HEK293 (cell line): ENCODE results near the gene ZNRF1.

Source experiments
- HOXC10 ChIP-seq: sonication (generic); formaldehyde crosslinking; IDR thresholded peaks from 2 replicates; pipeline ENCODE4 v1.8.1; 2023; ENCODE audit warnings: mild to moderate bottlenecking, missing genetic modification reagents
- OVOL3 ChIP-seq: fragments of 450-650 bp; formaldehyde crosslinking; IDR thresholded peaks from 2 replicates; pipeline ENCODE4 v1.5.1; 2016; ENCODE audit warnings: missing biosample characterization, missing genetic modification characterization
- SP2 ChIP-seq: fragments of 450-650 bp; formaldehyde crosslinking; IDR thresholded peaks from 2 replicates; pipeline ENCODE4 v1.5.1; 2016; ENCODE audit warnings: missing biosample characterization, missing genetic modification characterization
- TCF7L2 ChIP-seq: IDR thresholded peaks from 2 replicates; pipeline ENCODE4 v1.6.1; 2011; ENCODE audit warnings: low read depth, mild to moderate bottlenecking, inconsistent platforms, low read length, moderate library complexity, borderline replicate concordance
- TRIM28 ChIP-seq: IDR thresholded peaks from 2 replicates; pipeline ENCODE4 v1.6.1; 2011; ENCODE audit warnings: low read length, control low read depth, borderline replicate concordance
- ZFP69B ChIP-seq: fragments of 450-650 bp; formaldehyde crosslinking; IDR thresholded peaks from 2 replicates; pipeline ENCODE4 v1.5.1; 2016; ENCODE audit warnings: missing biosample characterization, missing genetic modification characterization
- ZNF10 ChIP-seq: fragments of 450-650 bp; formaldehyde crosslinking; IDR thresholded peaks from 2 replicates; pipeline ENCODE4 v1.5.1; 2017; ENCODE audit warnings: missing biosample characterization, missing genetic modification characterization
- ZNF114 ChIP-seq: fragments of 450-650 bp; formaldehyde crosslinking; IDR thresholded peaks from 2 replicates; pipeline ENCODE4 v1.5.0; 2017; ENCODE audit warnings: missing biosample characterization, missing genetic modification characterization
- ZNF132 ChIP-seq: fragments of 450-650 bp; formaldehyde crosslinking; IDR thresholded peaks from 2 replicates; pipeline ENCODE4 v1.5.1; 2017; ENCODE audit warnings: missing biosample characterization, missing genetic modification characterization, borderline replicate concordance
- ZNF133 ChIP-seq: fragments of 450-650 bp; formaldehyde crosslinking; IDR thresholded peaks from 2 replicates; pipeline ENCODE4 v1.5.1; 2016; ENCODE audit warnings: missing biosample characterization, missing genetic modification characterization
- ZNF138 ChIP-seq: fragments of 450-650 bp; formaldehyde crosslinking; IDR thresholded peaks from 2 replicates; pipeline ENCODE4 v1.5.1; 2016; ENCODE audit warnings: missing biosample characterization, missing genetic modification characterization, borderline replicate concordance
- ZNF155 ChIP-seq: fragments of 450-650 bp; formaldehyde crosslinking; IDR thresholded peaks from 2 replicates; pipeline ENCODE4 v1.5.1; 2016; ENCODE audit warnings: missing biosample characterization, missing genetic modification characterization
- ZNF2 ChIP-seq: fragments of 450-650 bp; formaldehyde crosslinking; IDR thresholded peaks from 2 replicates; pipeline ENCODE4 v1.5.1; 2016; ENCODE audit warnings: missing biosample characterization, missing genetic modification characterization
- ZNF221 ChIP-seq: fragments of 450-650 bp; formaldehyde crosslinking; IDR thresholded peaks from 2 replicates; pipeline ENCODE4 v1.5.1; 2017; ENCODE audit warnings: missing biosample characterization, missing genetic modification characterization, borderline replicate concordance
- ZNF514 ChIP-seq: fragments of 450-650 bp; formaldehyde crosslinking; IDR thresholded peaks from 2 replicates; pipeline ENCODE4 v1.5.1; 2016; ENCODE audit warnings: missing biosample characterization, missing genetic modification characterization
- ZNF521 ChIP-seq: fragments of 450-650 bp; formaldehyde crosslinking; IDR thresholded peaks from 2 replicates; pipeline ENCODE4 v1.5.1; 2017; ENCODE audit warnings: missing biosample characterization, mild to moderate bottlenecking, missing genetic modification characterization
- ZNF654 ChIP-seq: fragments of 450-650 bp; formaldehyde crosslinking; IDR thresholded peaks from 2 replicates; pipeline ENCODE4 v1.5.1; 2016; ENCODE audit warnings: low read depth, missing biosample characterization, missing genetic modification characterization
- ZNF747 ChIP-seq: fragments of 450-650 bp; formaldehyde crosslinking; IDR thresholded peaks from 2 replicates; pipeline ENCODE4 v1.5.1; 2016; ENCODE audit warnings: missing biosample characterization, missing genetic modification characterization
- ZNF830 ChIP-seq: fragments of 450-650 bp; IDR thresholded peaks from 2 replicates; pipeline ENCODE4 v1.5.0; 2018; ENCODE audit warnings: missing biosample characterization, missing genetic modification characterization, low read depth, mild to moderate bottlenecking, moderate library complexity
- ZXDB ChIP-seq: fragments of 450-650 bp; formaldehyde crosslinking; IDR thresholded peaks from 2 replicates; pipeline ENCODE4 v1.5.1; 2016; ENCODE audit warnings: missing biosample characterization, missing genetic modification characterization
- TF ChIP-seq, protein P1 (sequence below): fragments of 450-650 bp; formaldehyde crosslinking; IDR thresholded peaks from 2 replicates; pipeline ENCODE4 v1.5.1; 2016; ENCODE audit warnings: missing biosample characterization, missing genetic modification characterization
- TF ChIP-seq, protein P2 (sequence below): fragments of 450-650 bp; formaldehyde crosslinking; IDR thresholded peaks from 2 replicates; pipeline ENCODE4 v1.5.1; 2016; ENCODE audit warnings: missing biosample characterization, missing genetic modification characterization
- TF ChIP-seq, protein P3 (sequence below): fragments of 450-650 bp; formaldehyde crosslinking; IDR thresholded peaks from 2 replicates; pipeline ENCODE4 v1.5.1; 2017; ENCODE audit warnings: missing biosample characterization, missing genetic modification characterization
- TF ChIP-seq, protein P4 (sequence below): fragments of 450-650 bp; formaldehyde crosslinking; IDR thresholded peaks from 2 replicates; pipeline ENCODE4 v1.5.1; 2016; ENCODE audit warnings: missing biosample characterization, missing genetic modification characterization, low read depth
- TF ChIP-seq, protein P5 (sequence below): fragments of 450-650 bp; formaldehyde crosslinking; IDR thresholded peaks from 2 replicates; pipeline ENCODE4 v1.5.1; 2017; ENCODE audit warnings: missing biosample characterization, mild to moderate bottlenecking, missing genetic modification characterization, moderate library complexity

The ZNRF1 gene

DNA sequence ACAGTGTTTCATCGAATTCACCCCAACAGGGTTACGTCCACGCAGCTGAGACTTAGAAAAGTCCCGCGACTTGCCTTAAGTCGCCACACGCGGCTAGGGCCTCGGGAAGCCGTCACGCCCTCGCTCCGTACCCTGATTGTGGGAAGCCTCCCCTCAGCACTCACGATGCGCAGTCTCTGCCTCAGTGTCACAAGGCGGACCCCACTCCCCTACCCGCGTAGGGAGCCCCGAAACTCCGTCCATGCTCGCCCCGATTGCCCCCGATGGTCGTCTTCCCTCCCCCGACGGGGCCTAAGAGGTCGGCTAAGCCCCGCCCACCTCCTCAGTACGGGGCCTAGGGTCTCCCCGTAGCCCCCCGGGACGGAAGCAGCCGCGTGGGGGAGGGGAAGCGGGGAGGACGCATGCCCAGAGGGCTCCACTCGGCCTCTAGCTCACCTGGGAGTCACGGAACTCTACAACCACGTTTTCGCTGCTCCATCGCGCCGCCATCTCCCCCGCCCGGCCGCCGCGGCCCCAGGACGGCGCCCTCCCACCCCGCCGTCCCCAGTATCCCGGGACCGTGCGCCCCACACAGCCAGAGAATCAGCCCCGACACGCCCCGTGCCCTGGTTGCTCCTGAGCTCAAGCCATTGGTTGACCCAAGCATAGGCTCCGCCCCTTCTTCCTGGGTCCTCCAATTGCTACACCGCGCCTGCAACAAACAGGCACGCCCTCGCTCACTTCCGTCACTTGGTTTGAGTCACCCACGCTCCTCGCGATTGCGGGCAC is 14.1 kb upstream of the ZNRF1 start, which contains the start of gene WDR59 (continued):
- no peak for TF ChIP-seq ZNF221
- TF ChIP-seq, protein P1, sequence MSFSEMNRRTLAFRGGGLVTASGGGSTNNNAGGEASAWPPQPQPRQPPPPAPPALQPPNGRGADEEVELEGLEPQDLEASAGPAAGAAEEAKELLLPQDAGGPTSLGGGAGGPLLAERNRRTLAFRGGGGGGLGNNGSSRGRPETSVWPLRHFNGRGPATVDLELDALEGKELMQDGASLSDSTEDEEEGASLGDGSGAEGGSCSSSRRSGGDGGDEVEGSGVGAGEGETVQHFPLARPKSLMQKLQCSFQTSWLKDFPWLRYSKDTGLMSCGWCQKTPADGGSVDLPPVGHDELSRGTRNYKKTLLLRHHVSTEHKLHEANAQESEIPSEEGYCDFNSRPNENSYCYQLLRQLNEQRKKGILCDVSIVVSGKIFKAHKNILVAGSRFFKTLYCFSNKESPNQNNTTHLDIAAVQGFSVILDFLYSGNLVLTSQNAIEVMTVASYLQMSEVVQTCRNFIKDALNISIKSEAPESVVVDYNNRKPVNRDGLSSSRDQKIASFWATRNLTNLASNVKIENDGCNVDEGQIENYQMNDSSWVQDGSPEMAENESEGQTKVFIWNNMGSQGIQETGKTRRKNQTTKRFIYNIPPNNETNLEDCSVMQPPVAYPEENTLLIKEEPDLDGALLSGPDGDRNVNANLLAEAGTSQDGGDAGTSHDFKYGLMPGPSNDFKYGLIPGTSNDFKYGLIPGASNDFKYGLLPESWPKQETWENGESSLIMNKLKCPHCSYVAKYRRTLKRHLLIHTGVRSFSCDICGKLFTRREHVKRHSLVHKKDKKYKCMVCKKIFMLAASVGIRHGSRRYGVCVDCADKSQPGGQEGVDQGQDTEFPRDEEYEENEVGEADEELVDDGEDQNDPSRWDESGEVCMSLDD (tag by site-specific recombination) = peak; percentile 85
- peak; percentile 22; the same call in 1 of the 2 replicates for TF ChIP-seq ZNF2 (tag by site-specific recombination)
- TF ChIP-seq, protein P2, sequence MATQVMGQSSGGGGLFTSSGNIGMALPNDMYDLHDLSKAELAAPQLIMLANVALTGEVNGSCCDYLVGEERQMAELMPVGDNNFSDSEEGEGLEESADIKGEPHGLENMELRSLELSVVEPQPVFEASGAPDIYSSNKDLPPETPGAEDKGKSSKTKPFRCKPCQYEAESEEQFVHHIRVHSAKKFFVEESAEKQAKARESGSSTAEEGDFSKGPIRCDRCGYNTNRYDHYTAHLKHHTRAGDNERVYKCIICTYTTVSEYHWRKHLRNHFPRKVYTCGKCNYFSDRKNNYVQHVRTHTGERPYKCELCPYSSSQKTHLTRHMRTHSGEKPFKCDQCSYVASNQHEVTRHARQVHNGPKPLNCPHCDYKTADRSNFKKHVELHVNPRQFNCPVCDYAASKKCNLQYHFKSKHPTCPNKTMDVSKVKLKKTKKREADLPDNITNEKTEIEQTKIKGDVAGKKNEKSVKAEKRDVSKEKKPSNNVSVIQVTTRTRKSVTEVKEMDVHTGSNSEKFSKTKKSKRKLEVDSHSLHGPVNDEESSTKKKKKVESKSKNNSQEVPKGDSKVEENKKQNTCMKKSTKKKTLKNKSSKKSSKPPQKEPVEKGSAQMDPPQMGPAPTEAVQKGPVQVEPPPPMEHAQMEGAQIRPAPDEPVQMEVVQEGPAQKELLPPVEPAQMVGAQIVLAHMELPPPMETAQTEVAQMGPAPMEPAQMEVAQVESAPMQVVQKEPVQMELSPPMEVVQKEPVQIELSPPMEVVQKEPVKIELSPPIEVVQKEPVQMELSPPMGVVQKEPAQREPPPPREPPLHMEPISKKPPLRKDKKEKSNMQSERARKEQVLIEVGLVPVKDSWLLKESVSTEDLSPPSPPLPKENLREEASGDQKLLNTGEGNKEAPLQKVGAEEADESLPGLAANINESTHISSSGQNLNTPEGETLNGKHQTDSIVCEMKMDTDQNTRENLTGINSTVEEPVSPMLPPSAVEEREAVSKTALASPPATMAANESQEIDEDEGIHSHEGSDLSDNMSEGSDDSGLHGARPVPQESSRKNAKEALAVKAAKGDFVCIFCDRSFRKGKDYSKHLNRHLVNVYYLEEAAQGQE (tag by site-specific recombination) = no peak
- TF ChIP-seq ZNF114 = no peak
- 0 out of 2 replicates have a peak, but pooled peaks have one; percentile 6 for TF ChIP-seq ZNF138
- no peak for TF ChIP-seq HOXC10 (CRISPR knock-in tag)
- TF ChIP-seq ZNF654 (tag by site-specific recombination) = no peak
- no peak for TF ChIP-seq ZNF133 (tag by site-specific recombination)
- no peak for TF ChIP-seq ZNF747 (tag by site-specific recombination)
- TF ChIP-seq ZXDB (tag by site-specific recombination) = peak; percentile 86
- TF ChIP-seq, protein P3, sequence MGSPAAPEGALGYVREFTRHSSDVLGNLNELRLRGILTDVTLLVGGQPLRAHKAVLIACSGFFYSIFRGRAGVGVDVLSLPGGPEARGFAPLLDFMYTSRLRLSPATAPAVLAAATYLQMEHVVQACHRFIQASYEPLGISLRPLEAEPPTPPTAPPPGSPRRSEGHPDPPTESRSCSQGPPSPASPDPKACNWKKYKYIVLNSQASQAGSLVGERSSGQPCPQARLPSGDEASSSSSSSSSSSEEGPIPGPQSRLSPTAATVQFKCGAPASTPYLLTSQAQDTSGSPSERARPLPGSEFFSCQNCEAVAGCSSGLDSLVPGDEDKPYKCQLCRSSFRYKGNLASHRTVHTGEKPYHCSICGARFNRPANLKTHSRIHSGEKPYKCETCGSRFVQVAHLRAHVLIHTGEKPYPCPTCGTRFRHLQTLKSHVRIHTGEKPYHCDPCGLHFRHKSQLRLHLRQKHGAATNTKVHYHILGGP (tag by site-specific recombination) = no peak
- TF ChIP-seq ZNF514 (tag by site-specific recombination) = no peak
- TF ChIP-seq ZNF521 (tag by site-specific recombination) = no peak
- TF ChIP-seq ZNF10 (tag by site-specific recombination) = peak; percentile 87
- TF ChIP-seq ZNF830 (tag by site-specific recombination) = no peak
- no peak for TF ChIP-seq TRIM28
- TF ChIP-seq, protein P4, sequence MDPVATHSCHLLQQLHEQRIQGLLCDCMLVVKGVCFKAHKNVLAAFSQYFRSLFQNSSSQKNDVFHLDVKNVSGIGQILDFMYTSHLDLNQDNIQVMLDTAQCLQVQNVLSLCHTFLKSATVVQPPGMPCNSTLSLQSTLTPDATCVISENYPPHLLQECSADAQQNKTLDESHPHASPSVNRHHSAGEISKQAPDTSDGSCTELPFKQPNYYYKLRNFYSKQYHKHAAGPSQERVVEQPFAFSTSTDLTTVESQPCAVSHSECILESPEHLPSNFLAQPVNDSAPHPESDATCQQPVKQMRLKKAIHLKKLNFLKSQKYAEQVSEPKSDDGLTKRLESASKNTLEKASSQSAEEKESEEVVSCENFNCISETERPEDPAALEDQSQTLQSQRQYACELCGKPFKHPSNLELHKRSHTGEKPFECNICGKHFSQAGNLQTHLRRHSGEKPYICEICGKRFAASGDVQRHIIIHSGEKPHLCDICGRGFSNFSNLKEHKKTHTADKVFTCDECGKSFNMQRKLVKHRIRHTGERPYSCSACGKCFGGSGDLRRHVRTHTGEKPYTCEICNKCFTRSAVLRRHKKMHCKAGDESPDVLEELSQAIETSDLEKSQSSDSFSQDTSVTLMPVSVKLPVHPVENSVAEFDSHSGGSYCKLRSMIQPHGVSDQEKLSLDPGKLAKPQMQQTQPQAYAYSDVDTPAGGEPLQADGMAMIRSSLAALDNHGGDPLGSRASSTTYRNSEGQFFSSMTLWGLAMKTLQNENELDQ (tag by site-specific recombination) = no peak
- no peak for TF ChIP-seq ZNF132
- TF ChIP-seq ZNF155 (tag by site-specific recombination) = no peak
- TF ChIP-seq, protein P5, sequence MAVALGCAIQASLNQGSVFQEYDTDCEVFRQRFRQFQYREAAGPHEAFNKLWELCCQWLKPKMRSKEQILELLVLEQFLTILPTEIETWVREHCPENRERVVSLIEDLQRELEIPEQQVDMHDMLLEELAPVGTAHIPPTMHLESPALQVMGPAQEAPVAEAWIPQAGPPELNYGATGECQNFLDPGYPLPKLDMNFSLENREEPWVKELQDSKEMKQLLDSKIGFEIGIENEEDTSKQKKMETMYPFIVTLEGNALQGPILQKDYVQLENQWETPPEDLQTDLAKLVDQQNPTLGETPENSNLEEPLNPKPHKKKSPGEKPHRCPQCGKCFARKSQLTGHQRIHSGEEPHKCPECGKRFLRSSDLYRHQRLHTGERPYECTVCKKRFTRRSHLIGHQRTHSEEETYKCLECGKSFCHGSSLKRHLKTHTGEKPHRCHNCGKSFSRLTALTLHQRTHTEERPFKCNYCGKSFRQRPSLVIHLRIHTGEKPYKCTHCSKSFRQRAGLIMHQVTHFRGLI (tag by site-specific recombination) = no peak
- TF ChIP-seq SP2 = peak; percentile 95
- peak; percentile 60; the same call in 1 of the 2 replicates for TF ChIP-seq ZFP69B (tag by site-specific recombination)
- TF ChIP-seq OVOL3 (tag by site-specific recombination) = no peak
- TF ChIP-seq TCF7L2 = no peak
